SK-N-SH (cell line): ENCODE measurements around the gene SLC17A1. TPM values are rescaled to one million over a fixed set of nuclear protein-coding genes. Genes with fewer than 3 reads are reported as not detected.

Experiments
- CTCF ChIA-PET: fragments of 300-600, 350-600 bp; formaldehyde crosslinking; extraction: SDS; loops from one replicate; lab custom pipeline; 2021; lab: Yijun Ruan, JAX
- POLR2A ChIA-PET: fragments of 350-600 bp; sonication (Branson Sonifier 250); formaldehyde crosslinking; extraction: SDS; loops from one replicate; lab custom pipeline; 2020; ENCODE audit warnings: antibody characterized with exemption, inconsistent platforms; lab: Yijun Ruan, JAX
- DNase-seq: peaks from one replicate; pipeline ENCODE4 v3.0.0; 2012
- H2AFZ ChIP-seq: fragments of 200-600 bp; sonication (generic); 2 replicates; pipeline ENCODE4 v1.8.1; 2016; ENCODE audit warnings: antibody characterized with exemption, mild to moderate bottlenecking, low read depth
- H3F3A ChIP-seq: fragments of 200-600 bp; sonication (generic); replicated peaks from 2 replicates; pipeline ENCODE3; 2016; ENCODE audit warnings: antibody characterized with exemption, mild to moderate bottlenecking; ENCODE audit not compliant: insufficient read depth
- H3K27ac ChIP-seq, 2 experiments: fragments of 200-500 bp in 1 of 2; fragments of 200-600 bp in 1 of 2; sonication (Bioruptor generic) in 1 of 2; sonication (generic), shearing (Covaris generic) in 1 of 2; 2 replicates each; pipeline versions ENCODE4 v1.5.1 to v1.6.1; 2014 to 2016; ENCODE audit warnings: low read depth in 2 of 2, inconsistent platforms in 1 of 2, low read length in 1 of 2, mild to moderate bottlenecking in 1 of 2, mixed read lengths in 1 of 2
- H3K27me3 ChIP-seq: fragments of 200-600 bp; sonication (generic), shearing (Covaris generic); 2 replicates; pipeline ENCODE4 v1.6.1; 2016; ENCODE audit warnings: mixed run types; ENCODE audit not compliant: insufficient read depth
- H3K36me3 ChIP-seq, 2 experiments: fragments of 200-500 bp in 1 of 2; fragments of 200-600 bp in 1 of 2; sonication (Bioruptor generic) in 1 of 2; sonication (generic) in 1 of 2; replicated peaks in 1 of 2; 2 replicates each; pipeline versions ENCODE3 to v1.5.1; 2014 to 2016; ENCODE audit warnings: low read length in 1 of 2, mild to moderate bottlenecking in 1 of 2; ENCODE audit not compliant: insufficient read depth in 2 of 2, control insufficient read depth in 1 of 2
- H3K4me1 ChIP-seq, 2 experiments: fragments of 200-500 bp in 1 of 2; fragments of 200-600 bp in 1 of 2; sonication (Bioruptor generic) in 1 of 2; sonication (generic), shearing (Covaris generic) in 1 of 2; 2 replicates each; pipeline versions ENCODE4 v1.5.1 to v1.6.1; 2014 to 2016; ENCODE audit warnings: low read depth in 1 of 2, low read length in 1 of 2, mixed run types in 1 of 2; ENCODE audit not compliant: insufficient read depth in 2 of 2, control insufficient read depth in 1 of 2
- H3K4me2 ChIP-seq: fragments of 200-600 bp; sonication (generic), shearing (Covaris generic); 2 replicates; pipeline ENCODE4 v1.6.1; 2017; ENCODE audit warnings: mixed run types
- H3K4me3 ChIP-seq, 2 experiments: fragments of 200-500 bp in 1 of 2; fragments of 200-600 bp in 1 of 2; sonication (Bioruptor generic) in 1 of 2; sonication (generic), shearing (Covaris generic) in 1 of 2; 2 replicates each; pipeline versions ENCODE4 v1.5.1 to v1.8.1; 2014 to 2016; ENCODE audit warnings: low read depth in 2 of 2, inconsistent platforms in 1 of 2, low read length in 1 of 2, mild to moderate bottlenecking in 1 of 2, mixed read lengths in 1 of 2, moderate library complexity in 1 of 2
- H3K79me2 ChIP-seq: fragments of 200-600 bp; sonication (generic); 2 replicates; pipeline ENCODE4 v1.8.1; 2017; ENCODE audit warnings: mild to moderate bottlenecking; ENCODE audit not compliant: insufficient read depth
- H3K9ac ChIP-seq: fragments of 200-600 bp; sonication (generic); 2 replicates; pipeline ENCODE4 v1.6.1; 2017; ENCODE audit warnings: mixed run types
- H3K9me2 ChIP-seq: fragments of 200-600 bp; sonication (generic); 2 replicates; pipeline ENCODE4 v1.6.1; 2017; ENCODE audit warnings: mixed run types
- H3K9me3 ChIP-seq: fragments of 200-600 bp; sonication (generic); 2 replicates; pipeline ENCODE4 v1.6.1; 2017; ENCODE audit warnings: mixed run types, mild to moderate bottlenecking, moderate library complexity
- H4K20me1 ChIP-seq: fragments of 200-600 bp; sonication (generic); 2 replicates; pipeline ENCODE4 v1.6.1; 2017; ENCODE audit warnings: mild to moderate bottlenecking, mixed run types; ENCODE audit not compliant: insufficient read depth
- CHD2 ChIP-seq: fragments of 150-350 bp; IDR thresholded peaks from 2 replicates; pipeline ENCODE4 v1.6.1; 2018; ENCODE audit warnings: low read length; ENCODE audit not compliant: partially characterized antibody
- CTCF ChIP-seq: fragments of 200-600 bp; sonication (generic); IDR thresholded peaks from 2 replicates; pipeline ENCODE4 v1.6.1; 2017; ENCODE audit warnings: antibody characterized with exemption, mild to moderate bottlenecking, moderate library complexity
- ELF1 ChIP-seq: IDR thresholded peaks from 2 replicates; pipeline ENCODE4 v1.4.0; 2012
- EZH2phosphoT487 ChIP-seq: fragments of 200-600 bp; sonication (generic); IDR thresholded peaks from 2 replicates; pipeline ENCODE4 v1.6.1; 2017; ENCODE audit warnings: low read depth, mixed run types, mild to moderate bottlenecking, antibody characterized with exemption, moderate library complexity, borderline replicate concordance
- FOSL2 ChIP-seq: IDR thresholded peaks from 2 replicates; pipeline ENCODE4 v1.4.0; 2012; ENCODE audit warnings: low read depth, mild to moderate bottlenecking, moderate library complexity, borderline replicate concordance
- FOXJ3 ChIP-seq: sonication (generic); formaldehyde crosslinking; IDR thresholded peaks from 2 replicates; pipeline ENCODE4 v1.5.1; 2020; ENCODE audit warnings: mild to moderate bottlenecking, missing genetic modification reagents
- FOXM1 ChIP-seq: IDR thresholded peaks from 2 replicates; pipeline ENCODE4 v1.4.0; 2012; ENCODE audit warnings: low read depth, mild to moderate bottlenecking
- GABPA ChIP-seq: IDR thresholded peaks from 2 replicates; pipeline ENCODE4 v1.4.0; 2012; ENCODE audit warnings: low read depth, mild to moderate bottlenecking
- GATA2 ChIP-seq: sonication (generic); formaldehyde crosslinking; IDR thresholded peaks from 2 replicates; pipeline ENCODE4 v1.5.0; 2020; ENCODE audit warnings: mild to moderate bottlenecking, missing genetic modification reagents
- IRF3 ChIP-seq: fragments of 150-350 bp; IDR thresholded peaks from 2 replicates; pipeline ENCODE4 v1.6.1; 2016; ENCODE audit warnings: mild to moderate bottlenecking, low read depth, low read length
- MXI1 ChIP-seq: IDR thresholded peaks from 2 replicates; pipeline ENCODE4 v1.6.1; 2012; ENCODE audit warnings: mild to moderate bottlenecking, low read depth, low read length, improper control_type of control experiment
- NFIC ChIP-seq: IDR thresholded peaks from 2 replicates; pipeline ENCODE4 v1.4.0; 2012; ENCODE audit warnings: borderline replicate concordance
- POLR2AphosphoS5 ChIP-seq: IDR thresholded peaks from 2 replicates; pipeline ENCODE4 v1.6.1; 2012; ENCODE audit warnings: low read depth, low read length
- RFX5 ChIP-seq: IDR thresholded peaks from 2 replicates; pipeline ENCODE4 v1.6.1; 2012; ENCODE audit warnings: mild to moderate bottlenecking, improper control_type of control experiment, low read length
- RXRA ChIP-seq: IDR thresholded peaks from 2 replicates; pipeline ENCODE4 v1.4.0; 2012; ENCODE audit warnings: low read depth, mild to moderate bottlenecking, borderline replicate concordance
- TAF1 ChIP-seq: IDR thresholded peaks from 2 replicates; pipeline ENCODE4 v1.6.1; 2012; ENCODE audit warnings: low read depth, mild to moderate bottlenecking, low read length, moderate library complexity, borderline replicate concordance
- TCF12 ChIP-seq: IDR thresholded peaks from 2 replicates; pipeline ENCODE4 v1.4.0; 2012
- YY1 ChIP-seq: IDR thresholded peaks from 2 replicates; pipeline ENCODE4 v1.4.0; 2012; ENCODE audit warnings: low read depth, mild to moderate bottlenecking
- ZBTB33 ChIP-seq: IDR thresholded peaks from 2 replicates; pipeline ENCODE4 v1.4.0; 2012; ENCODE audit warnings: low read depth, borderline replicate concordance
- WGBS: methylation state at CpG from one replicate; pipeline ENCODE4 v1.1.6; 2017; ENCODE audit warnings: low lambda C conversion rate; 5-methylcytosine and 5-hydroxymethylcytosine counted together
- polyA plus RNA-seq, 3 experiments: library from polyadenylated mRNA; depleted of rRNA; stranded (reverse); fragments of >200 nt; gene quantifications; 2 replicates each; pipeline ENCODE4 v1.2.3, GENCODE V29; 2012
- TF ChIP-seq, protein P1 (sequence below): IDR thresholded peaks from 2 replicates; pipeline ENCODE4 v1.4.0; 2012; ENCODE audit warnings: low read depth, borderline replicate concordance

The SLC17A1 gene
- polyA plus RNA-seq, 1 of the 3 experiments (the other 2 are of a cell fraction): not detected

DNA sequence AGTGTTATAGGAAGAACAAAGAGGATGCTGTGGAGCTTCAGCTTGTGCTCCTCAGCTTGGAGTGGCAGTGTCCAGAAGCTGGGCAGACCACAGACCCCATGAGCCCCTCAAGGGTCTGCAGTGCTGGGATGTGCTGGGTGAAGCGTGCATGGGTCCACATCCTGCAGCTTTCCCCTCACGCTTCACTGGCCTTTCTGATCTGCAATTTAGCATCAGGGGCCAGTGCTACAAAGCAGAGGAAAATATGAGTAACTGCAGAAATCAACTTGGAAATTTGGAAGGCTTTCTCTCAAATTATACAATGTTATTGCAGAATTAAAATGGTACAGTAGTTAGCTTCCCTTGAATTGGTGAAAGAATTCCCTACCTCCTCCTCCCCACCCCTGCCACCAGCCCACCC, 67.2 kb downstream of the SLC17A1 start:
- H3K9ac ChIP-seq: no peak overlapping the region
- POLR2A ChIA-PET: no interaction called here
- TF ChIP-seq ZBTB33 (no peak), NFIC (no peak), CTCF (no peak), GABPA (no peak), EZH2phosphoT487 (no peak), CHD2 (no peak), FOXJ3 (CRISPR knock-in tag) (no peak), YY1 (no peak), TAF1 (no peak), RFX5 (no peak), FOSL2 (no peak), MXI1 (no peak), ELF1 (no peak), TCF12 (no peak), RXRA (no peak), FOXM1 (no peak), IRF3 (no peak), GATA2 (CRISPR knock-in tag) (no peak), POLR2AphosphoS5 (no peak)
- TF ChIP-seq, protein P1, sequence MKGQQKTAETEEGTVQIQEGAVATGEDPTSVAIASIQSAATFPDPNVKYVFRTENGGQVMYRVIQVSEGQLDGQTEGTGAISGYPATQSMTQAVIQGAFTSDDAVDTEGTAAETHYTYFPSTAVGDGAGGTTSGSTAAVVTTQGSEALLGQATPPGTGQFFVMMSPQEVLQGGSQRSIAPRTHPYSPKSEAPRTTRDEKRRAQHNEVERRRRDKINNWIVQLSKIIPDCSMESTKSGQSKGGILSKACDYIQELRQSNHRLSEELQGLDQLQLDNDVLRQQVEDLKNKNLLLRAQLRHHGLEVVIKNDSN: no peak
- TF ChIP-seq, all 33 proteins: peak for 0
- Histone ChIP-seq H3K9me3 (no peaks in the 10 kb centered on the region), H3K27me3 (no peaks in the 10 kb centered on the region), H3K36me3 (no peaks in the 10 kb centered on the region), H3K4me2 (no peak overlapping the region), H2AFZ (no peak overlapping the region), H3F3A (no peaks in the 10 kb centered on the region), H4K20me1 (no peaks in the 10 kb centered on the region), H3K4me1 (no peaks in the 10 kb centered on the region), H3K4me3 (no peak overlapping the region), H3K9me2 (no peaks in the 10 kb centered on the region), H3K79me2 (no peaks in the 10 kb centered on the region), H3K27ac (no peak overlapping the region)
- no peak for DNase-seq
- WGBS: 23% methylated on average over 2 of the region's 2 CpGs
- CTCF ChIA-PET: interaction anchor here (0.7 kb wide), 1 partner anchor 24 kb away, joined by 3 read pairs; no protein-coding TSS in a partner anchor
